H1 (cell line): ENCODE results near the gene MAP7D1. TPM values are rescaled to one million over a fixed set of nuclear protein-coding genes. Genes with fewer than 3 reads are reported as not detected.
A peak's percentile ranks its signal among the peaks of the same experiment; 100 is the strongest.

Experiments used
- FOSL1 ChIP-seq: IDR thresholded peaks from 2 replicates; pipeline ENCODE4 v1.6.1; 2011; ENCODE audit warnings: mild to moderate bottlenecking, low read depth, low read length, moderate library complexity; ENCODE audit not compliant: insufficient read depth
- RXRA ChIP-seq: IDR thresholded peaks from 2 replicates; pipeline ENCODE4 v1.6.1; 2011; ENCODE audit warnings: low read depth, mild to moderate bottlenecking, low read length, moderate library complexity; ENCODE audit not compliant: insufficient read depth
- YY1 ChIP-seq: IDR thresholded peaks from 2 replicates; pipeline ENCODE4 v1.6.1; 2011; ENCODE audit warnings: low read depth, mild to moderate bottlenecking, low read length
- polyA plus RNA-seq, 7 experiments: library from polyadenylated mRNA; depleted of rRNA in 3 of 7; stranded (reverse) in 5 of 7; unstranded in 2 of 7; fragments of >200 nt in 5 of 7; fragments of 200-250 nt in 2 of 7; gene quantifications; 1 replicate in 5 of 7; 2 replicates in 1 of 7; 4 replicates in 1 of 7; pipeline versions ENCODE4 v1.2.1 to v1.2.3, GENCODE V29; 2011 to 2013; ENCODE audit warnings: missing spikeins in 2 of 7, mixed read lengths in 2 of 7
- total RNA-seq: library from RNA; stranded (reverse); fragmentation: NEBNext Ultra II Directional; extraction: Animal tissue kit (Norgen Biotek cat#: 25700); gene quantifications from 2 replicates; pipeline ENCODE4 v1.2.1, GENCODE V29; 2021
- TF ChIP-seq, protein P1 (sequence below), 3 experiments: IDR thresholded peaks; 1 replicate in 2 of 3; 2 replicates in 1 of 3; pipeline versions ENCODE4 v1.5.1 to v1.6.1; 2011; ENCODE audit warnings: low read length in 3 of 3, mild to moderate bottlenecking in 3 of 3, inconsistent platforms in 2 of 3, low read depth in 1 of 3, moderate library complexity in 1 of 3; ENCODE audit not compliant: insufficient read depth in 1 of 3; ENCODE audit errors: control extremely low read depth in 1 of 3

Gene MAP7D1
- total and polyA plus RNA-seq, 2 of the 8 experiments (the other 6 are each of a cell fraction or from before 2014, with no cell fraction given): 18.2 to 52.4 TPM

- TF ChIP-seq YY1 (peak; percentile 61; the same call in 1 of the 2 replicates), FOSL1 (no peak), RXRA (no peak)
- TF ChIP-seq, protein P1, sequence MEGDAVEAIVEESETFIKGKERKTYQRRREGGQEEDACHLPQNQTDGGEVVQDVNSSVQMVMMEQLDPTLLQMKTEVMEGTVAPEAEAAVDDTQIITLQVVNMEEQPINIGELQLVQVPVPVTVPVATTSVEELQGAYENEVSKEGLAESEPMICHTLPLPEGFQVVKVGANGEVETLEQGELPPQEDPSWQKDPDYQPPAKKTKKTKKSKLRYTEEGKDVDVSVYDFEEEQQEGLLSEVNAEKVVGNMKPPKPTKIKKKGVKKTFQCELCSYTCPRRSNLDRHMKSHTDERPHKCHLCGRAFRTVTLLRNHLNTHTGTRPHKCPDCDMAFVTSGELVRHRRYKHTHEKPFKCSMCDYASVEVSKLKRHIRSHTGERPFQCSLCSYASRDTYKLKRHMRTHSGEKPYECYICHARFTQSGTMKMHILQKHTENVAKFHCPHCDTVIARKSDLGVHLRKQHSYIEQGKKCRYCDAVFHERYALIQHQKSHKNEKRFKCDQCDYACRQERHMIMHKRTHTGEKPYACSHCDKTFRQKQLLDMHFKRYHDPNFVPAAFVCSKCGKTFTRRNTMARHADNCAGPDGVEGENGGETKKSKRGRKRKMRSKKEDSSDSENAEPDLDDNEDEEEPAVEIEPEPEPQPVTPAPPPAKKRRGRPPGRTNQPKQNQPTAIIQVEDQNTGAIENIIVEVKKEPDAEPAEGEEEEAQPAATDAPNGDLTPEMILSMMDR (IDR thresholded peaks at IDR 0.05; ENCODE audit: control extremely low read depth in 1 of 3, insufficient read depth in 1 of 3, low read depth in 1 of 3, low read length in 3 of 3): peak; percentile 95 to 99 (median 98)
These were observed 6.6 kb upstream of the MAP7D1 start, which contains the start of gene TRAPPC3 (continued) for GRCh38 chr1:36149237-36149972.
